ENCODE data around the gene TMEM89. TPM values are rescaled to one million over a fixed set of nuclear protein-coding genes. Genes with fewer than 3 reads are reported as not detected.

Gene TMEM89
- total RNA-seq, 4 donors from 2014 or later: not detected

DNA sequence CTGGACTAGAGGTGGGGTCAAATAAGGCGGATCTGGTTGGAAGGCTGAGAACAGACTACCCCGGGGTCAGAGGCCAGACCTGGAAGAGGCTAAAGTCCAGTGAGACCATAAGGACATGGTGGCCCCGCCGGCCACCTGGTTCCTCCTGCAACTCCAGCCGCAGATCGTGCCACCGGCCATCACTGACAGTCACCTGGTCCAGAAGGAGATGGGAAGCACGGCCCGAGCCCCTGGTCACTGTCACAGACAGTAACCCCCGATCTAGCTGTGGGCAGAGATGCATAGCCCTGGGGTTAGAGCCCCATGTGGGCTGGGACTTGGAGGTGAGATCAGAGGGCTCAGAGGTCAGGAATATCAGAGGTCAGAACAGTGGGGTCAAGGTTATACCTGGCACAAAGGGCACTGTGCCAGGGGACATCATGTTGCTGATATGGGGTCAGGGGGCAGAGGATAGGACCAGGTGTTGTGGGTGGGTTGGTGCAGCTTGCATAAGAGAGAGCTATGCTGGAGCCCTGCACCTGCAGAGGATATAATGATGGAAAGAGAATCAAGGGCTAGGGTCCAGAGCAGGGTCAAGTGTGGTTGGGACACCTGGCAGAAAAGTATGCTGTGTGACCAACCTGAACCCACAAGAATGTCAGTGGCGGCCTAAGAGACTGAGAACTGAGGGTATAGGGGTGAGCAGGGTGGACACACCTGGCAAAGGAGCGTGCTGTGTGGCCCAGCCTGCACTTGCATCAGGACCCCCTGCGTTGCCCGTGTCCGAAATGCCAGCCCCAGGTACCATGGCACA, 31.6 kb upstream of the TMEM89 start:
- H3K27ac ChIP-seq: no peak overlapping the region
- 75% methylated on average over 7 of the region's 15 CpGs; no CpG with 5 or more reads in 1 of the 2 donors for WGBS, 2 donors (ENCODE audit: low coverage in 1 of 2)
- no peak overlapping the region for H3K4me3 ChIP-seq
- peaks cover 0 to 20% (median 8%) of the 10 kb centered on the region in 3 donors for H3K4me1 ChIP-seq
- H3K27me3 ChIP-seq: no peaks in the 10 kb centered on the region
- H3K36me3 ChIP-seq: no peaks in the 10 kb centered on the region
- TF ChIP-seq, protein P1, sequence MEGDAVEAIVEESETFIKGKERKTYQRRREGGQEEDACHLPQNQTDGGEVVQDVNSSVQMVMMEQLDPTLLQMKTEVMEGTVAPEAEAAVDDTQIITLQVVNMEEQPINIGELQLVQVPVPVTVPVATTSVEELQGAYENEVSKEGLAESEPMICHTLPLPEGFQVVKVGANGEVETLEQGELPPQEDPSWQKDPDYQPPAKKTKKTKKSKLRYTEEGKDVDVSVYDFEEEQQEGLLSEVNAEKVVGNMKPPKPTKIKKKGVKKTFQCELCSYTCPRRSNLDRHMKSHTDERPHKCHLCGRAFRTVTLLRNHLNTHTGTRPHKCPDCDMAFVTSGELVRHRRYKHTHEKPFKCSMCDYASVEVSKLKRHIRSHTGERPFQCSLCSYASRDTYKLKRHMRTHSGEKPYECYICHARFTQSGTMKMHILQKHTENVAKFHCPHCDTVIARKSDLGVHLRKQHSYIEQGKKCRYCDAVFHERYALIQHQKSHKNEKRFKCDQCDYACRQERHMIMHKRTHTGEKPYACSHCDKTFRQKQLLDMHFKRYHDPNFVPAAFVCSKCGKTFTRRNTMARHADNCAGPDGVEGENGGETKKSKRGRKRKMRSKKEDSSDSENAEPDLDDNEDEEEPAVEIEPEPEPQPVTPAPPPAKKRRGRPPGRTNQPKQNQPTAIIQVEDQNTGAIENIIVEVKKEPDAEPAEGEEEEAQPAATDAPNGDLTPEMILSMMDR (IDR thresholded peaks at IDR 0.05): no peak
- TF ChIP-seq EP300 (IDR thresholded peaks at IDR 0.05): no peak
- TF ChIP-seq POLR2A (IDR thresholded peaks at IDR 0.05): no peak
- no peak for TF ChIP-seq POLR2AphosphoS5 (IDR thresholded peaks at IDR 0.05)
- ATAC-seq: no peak
- no peaks in the 10 kb centered on the region for H3K9me3 ChIP-seq

DNA sequence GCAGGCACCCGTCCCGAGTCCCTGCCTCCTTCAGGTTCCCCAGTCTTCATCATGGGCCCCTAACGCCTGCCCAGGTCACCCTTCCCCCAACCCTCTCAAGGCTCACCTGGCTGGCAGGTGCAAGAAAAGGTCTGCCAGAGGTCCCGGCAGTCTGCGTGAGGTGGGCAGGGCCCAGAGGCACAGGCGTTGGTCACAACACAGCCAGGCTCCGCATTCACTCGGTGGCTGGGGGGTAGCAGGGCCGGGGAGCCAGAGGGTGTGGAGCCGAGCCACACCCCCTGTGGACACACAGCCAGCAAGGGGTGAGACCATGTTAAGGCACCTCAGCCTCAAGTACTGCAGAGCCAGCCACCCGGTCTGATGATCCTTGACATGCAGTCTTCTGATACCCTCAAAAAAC, 30.2 kb upstream of the TMEM89 start:
- ATAC-seq: no peak
- no peaks in the 10 kb centered on the region for H3K9me3 ChIP-seq
- peaks cover 0 to 16% (median 8%) of the 10 kb centered on the region in 3 donors for H3K4me1 ChIP-seq
- H3K36me3 ChIP-seq: no peaks in the 10 kb centered on the region
- no peak overlapping the region for H3K4me3 ChIP-seq
- no CpG with 5 or more reads among the region's 11 CpGs for WGBS, 2 donors (ENCODE audit: low coverage in 1 of 2)
- H3K27ac ChIP-seq: no peak overlapping the region
- H3K27me3 ChIP-seq: no peaks in the 10 kb centered on the region
- TF ChIP-seq POLR2A (IDR thresholded peaks at IDR 0.05) (no peak), POLR2AphosphoS5 (IDR thresholded peaks at IDR 0.05) (no peak), EP300 (IDR thresholded peaks at IDR 0.05) (no peak)
- TF ChIP-seq, protein P1 (IDR thresholded peaks at IDR 0.05): no peak

DNA sequence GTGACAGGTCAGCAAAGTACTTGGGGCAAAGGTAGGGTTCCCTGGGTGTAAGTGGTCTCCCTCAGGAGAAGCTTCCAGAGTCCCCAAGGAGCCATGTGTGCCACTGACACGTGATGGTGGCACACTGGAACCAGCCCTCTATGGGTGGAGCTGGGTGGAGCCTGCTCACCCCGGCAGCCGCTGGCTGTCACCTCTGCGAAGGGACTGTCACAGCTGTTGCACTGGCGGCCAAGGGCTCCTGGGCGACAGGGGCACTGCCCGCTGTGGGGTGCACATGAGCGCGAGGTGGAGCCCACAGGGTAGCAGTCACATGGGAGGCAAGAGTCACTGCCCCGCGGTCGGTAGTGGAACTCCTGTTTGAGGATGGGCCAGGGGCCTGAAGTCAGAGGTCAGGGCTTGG, 29.2 kb upstream of the TMEM89 start:
- H3K27ac ChIP-seq: no peak overlapping the region
- no peaks in the 10 kb centered on the region for H3K36me3 ChIP-seq
- H3K9me3 ChIP-seq: no peaks in the 10 kb centered on the region
- no peak for TF ChIP-seq POLR2AphosphoS5 (IDR thresholded peaks at IDR 0.05)
- TF ChIP-seq, protein P1 (IDR thresholded peaks at IDR 0.05): no peak
- no peak for TF ChIP-seq EP300 (IDR thresholded peaks at IDR 0.05)
- no peak for TF ChIP-seq POLR2A (IDR thresholded peaks at IDR 0.05)
- no peak overlapping the region for H3K4me3 ChIP-seq
- no peak for ATAC-seq
- peaks cover 0 to 6% (median 3%) of the 10 kb centered on the region in 3 donors for H3K4me1 ChIP-seq
- no peaks in the 10 kb centered on the region for H3K27me3 ChIP-seq
- WGBS, 2 donors (ENCODE audit: low coverage in 1 of 2): 81 to 94% methylated on average over 3 of the region's 12 CpGs

DNA sequence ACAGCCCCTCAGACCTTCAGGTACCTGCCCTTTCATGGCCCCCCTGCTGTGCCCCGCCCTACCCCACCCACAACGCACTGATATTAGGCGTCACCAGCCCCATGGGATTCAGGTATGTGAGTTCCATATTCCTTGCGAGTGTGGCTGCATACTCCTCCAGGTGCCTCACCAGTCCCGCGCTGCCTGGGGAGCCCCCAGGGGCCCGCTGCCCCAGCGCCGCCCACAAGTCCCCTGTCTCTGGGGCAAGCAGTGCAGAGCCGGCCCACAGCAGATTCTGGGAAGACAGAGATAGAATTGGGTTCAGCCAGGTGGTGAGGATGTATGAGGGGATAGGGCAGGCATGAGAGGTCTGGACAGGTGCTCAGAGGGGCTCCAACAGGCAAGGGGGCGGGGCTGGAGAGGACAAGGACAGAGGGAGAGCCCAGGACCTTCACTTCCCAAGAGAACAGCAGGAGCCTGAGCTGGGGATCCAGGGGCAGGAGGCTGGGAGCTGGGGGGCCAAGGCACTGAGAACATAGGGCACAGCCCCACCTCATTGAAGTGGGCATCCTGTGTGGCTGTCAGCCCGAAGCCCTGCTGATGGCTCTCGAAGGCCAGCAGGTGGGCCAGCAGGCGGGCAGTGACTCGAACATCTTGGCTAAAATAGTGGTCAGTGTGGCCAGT, 26.8 kb upstream of the TMEM89 start:
- TF ChIP-seq, protein P1 (IDR thresholded peaks at IDR 0.05): no peak
- no peak for TF ChIP-seq POLR2A (IDR thresholded peaks at IDR 0.05)
- no peak for TF ChIP-seq EP300 (IDR thresholded peaks at IDR 0.05)
- no peak for TF ChIP-seq POLR2AphosphoS5 (IDR thresholded peaks at IDR 0.05)
- no peaks in the 10 kb centered on the region for H3K27me3 ChIP-seq
- no peak overlapping the region for H3K4me3 ChIP-seq
- no peaks in the 10 kb centered on the region for H3K36me3 ChIP-seq
- ATAC-seq: no peak
- H3K27ac ChIP-seq: no peak overlapping the region
- H3K9me3 ChIP-seq: no peaks in the 10 kb centered on the region
- 80% methylated on average over 1 of the region's 15 CpGs; no CpG with 5 or more reads in 1 of the 2 donors for WGBS, 2 donors (ENCODE audit: low coverage in 1 of 2)
- no peaks in the 10 kb centered on the region for H3K4me1 ChIP-seq
